ENCODE data around the gene NR1D2. TPM values are rescaled to one million over a fixed set of nuclear protein-coding genes. Genes with fewer than 3 reads are reported as not detected.

NR1D2 gene
- total RNA-seq, 1 experiment from 2014 or later: 9.5 TPM

DNA sequence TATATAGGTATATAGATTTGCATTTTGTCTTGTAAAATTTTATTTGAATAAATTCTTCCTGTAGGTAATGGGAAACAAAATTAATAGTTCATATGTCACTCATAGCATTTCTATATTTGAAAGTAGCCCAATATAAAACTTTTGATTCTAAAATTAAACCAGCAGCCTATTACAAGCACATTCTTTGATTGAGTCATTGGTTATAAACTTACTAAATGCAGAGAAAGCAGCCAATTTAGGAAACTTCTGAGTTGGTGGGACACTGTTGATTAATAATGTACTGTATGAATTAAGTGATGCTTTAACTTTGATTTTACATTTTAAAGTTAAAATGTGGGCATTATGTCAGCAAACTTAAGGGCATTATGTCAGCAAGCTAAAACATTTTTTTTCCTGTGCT lies 34.5 kb downstream of the NR1D2 start:
- no peaks in the 10 kb centered on the region for H3K27me3 ChIP-seq (ENCODE audit: control insufficient read depth, insufficient read depth, low read length)
- no TSS peak for BruUV-seq (replicated peaks)
- H3K27ac ChIP-seq (ENCODE audit: low read length): no peak overlapping the region
- no peaks in the 10 kb centered on the region; the same call in 1 of the 2 replicates for H3K9me3 ChIP-seq (ENCODE audit: control insufficient read depth, insufficient read depth, low read depth, low read length)
- in situ Hi-C loops (cut with HindIII; ENCODE audit: low pct_unique_long_range_greater_than_20kb, low sequenced_read_pairs) (no loop called here), intact Hi-C loops (cut with micrococcal nuclease; ENCODE audit: unreplicated experiment) (no loop called here)
- TF ChIP-seq TCF7L2 (IDR thresholded peaks at IDR 0.05; ENCODE audit: low read depth, low read length): no peak
- H3K4me3 ChIP-seq (ENCODE audit: low read depth in 2 of 2, low read length in 2 of 2): no peak overlapping the region
- ATAC-seq (no peak), DNase-seq (ENCODE audit: low read depth, low spot score) (no peak)
- ChIA-PET CTCF (no interaction called here), POLR2A (no interaction called here)
- H3K36me3 ChIP-seq (ENCODE audit: control insufficient read depth, insufficient read depth, low read length): no peaks in the 10 kb centered on the region; the same call in 1 of the 2 replicates
- no peaks in the 10 kb centered on the region; the same call in 1 of the 2 replicates for H3K4me1 ChIP-seq (ENCODE audit: control insufficient read depth, insufficient read depth, low read length)

GRCh38 chr3:23981136-23981535 lies 36.0 kb downstream of the NR1D2 start:
- no TSS peak for BruUV-seq (replicated peaks)
- Histone ChIP-seq H3K4me3 (ENCODE audit: low read depth in 2 of 2, low read length in 2 of 2) (no peak overlapping the region), H3K27ac (ENCODE audit: low read length) (no peak overlapping the region), H3K9me3 (ENCODE audit: control insufficient read depth, insufficient read depth, low read depth, low read length) (no peaks in the 10 kb centered on the region), H3K36me3 (ENCODE audit: control insufficient read depth, insufficient read depth, low read length) (no peaks in the 10 kb centered on the region; the same call in 1 of the 2 replicates), H3K4me1 (ENCODE audit: control insufficient read depth, insufficient read depth, low read length) (no peaks in the 10 kb centered on the region; the same call in 1 of the 2 replicates), H3K27me3 (ENCODE audit: control insufficient read depth, insufficient read depth, low read length) (no peaks in the 10 kb centered on the region)
- CTCF ChIA-PET: no interaction called here
- no peak for TF ChIP-seq SIN3A (IDR thresholded peaks at IDR 0.05; ENCODE audit: borderline replicate concordance, insufficient read depth, low read depth, low read length)
- TF ChIP-seq POLR2AphosphoS5 (IDR thresholded peaks at IDR 0.05; ENCODE audit: low read depth, low read length): no peak
- TF ChIP-seq TCF7L2 (IDR thresholded peaks at IDR 0.05; ENCODE audit: low read depth, low read length): no peak
- TF ChIP-seq CTCF (IDR thresholded peaks at IDR 0.05): no peak
- TF ChIP-seq, protein P1, sequence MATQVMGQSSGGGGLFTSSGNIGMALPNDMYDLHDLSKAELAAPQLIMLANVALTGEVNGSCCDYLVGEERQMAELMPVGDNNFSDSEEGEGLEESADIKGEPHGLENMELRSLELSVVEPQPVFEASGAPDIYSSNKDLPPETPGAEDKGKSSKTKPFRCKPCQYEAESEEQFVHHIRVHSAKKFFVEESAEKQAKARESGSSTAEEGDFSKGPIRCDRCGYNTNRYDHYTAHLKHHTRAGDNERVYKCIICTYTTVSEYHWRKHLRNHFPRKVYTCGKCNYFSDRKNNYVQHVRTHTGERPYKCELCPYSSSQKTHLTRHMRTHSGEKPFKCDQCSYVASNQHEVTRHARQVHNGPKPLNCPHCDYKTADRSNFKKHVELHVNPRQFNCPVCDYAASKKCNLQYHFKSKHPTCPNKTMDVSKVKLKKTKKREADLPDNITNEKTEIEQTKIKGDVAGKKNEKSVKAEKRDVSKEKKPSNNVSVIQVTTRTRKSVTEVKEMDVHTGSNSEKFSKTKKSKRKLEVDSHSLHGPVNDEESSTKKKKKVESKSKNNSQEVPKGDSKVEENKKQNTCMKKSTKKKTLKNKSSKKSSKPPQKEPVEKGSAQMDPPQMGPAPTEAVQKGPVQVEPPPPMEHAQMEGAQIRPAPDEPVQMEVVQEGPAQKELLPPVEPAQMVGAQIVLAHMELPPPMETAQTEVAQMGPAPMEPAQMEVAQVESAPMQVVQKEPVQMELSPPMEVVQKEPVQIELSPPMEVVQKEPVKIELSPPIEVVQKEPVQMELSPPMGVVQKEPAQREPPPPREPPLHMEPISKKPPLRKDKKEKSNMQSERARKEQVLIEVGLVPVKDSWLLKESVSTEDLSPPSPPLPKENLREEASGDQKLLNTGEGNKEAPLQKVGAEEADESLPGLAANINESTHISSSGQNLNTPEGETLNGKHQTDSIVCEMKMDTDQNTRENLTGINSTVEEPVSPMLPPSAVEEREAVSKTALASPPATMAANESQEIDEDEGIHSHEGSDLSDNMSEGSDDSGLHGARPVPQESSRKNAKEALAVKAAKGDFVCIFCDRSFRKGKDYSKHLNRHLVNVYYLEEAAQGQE (IDR thresholded peaks at IDR 0.05; ENCODE audit: insufficient read depth in 1 of 2, low read depth in 2 of 2, low read length in 1 of 2): no peak
- intact Hi-C loops (cut with micrococcal nuclease; ENCODE audit: unreplicated experiment): no loop called here
- ATAC-seq (no peak), DNase-seq (ENCODE audit: low read depth, low spot score) (no peak)
- POLR2A ChIA-PET: no interaction called here
- in situ Hi-C loops (cut with HindIII; ENCODE audit: low pct_unique_long_range_greater_than_20kb, low sequenced_read_pairs): no loop called here

DNA sequence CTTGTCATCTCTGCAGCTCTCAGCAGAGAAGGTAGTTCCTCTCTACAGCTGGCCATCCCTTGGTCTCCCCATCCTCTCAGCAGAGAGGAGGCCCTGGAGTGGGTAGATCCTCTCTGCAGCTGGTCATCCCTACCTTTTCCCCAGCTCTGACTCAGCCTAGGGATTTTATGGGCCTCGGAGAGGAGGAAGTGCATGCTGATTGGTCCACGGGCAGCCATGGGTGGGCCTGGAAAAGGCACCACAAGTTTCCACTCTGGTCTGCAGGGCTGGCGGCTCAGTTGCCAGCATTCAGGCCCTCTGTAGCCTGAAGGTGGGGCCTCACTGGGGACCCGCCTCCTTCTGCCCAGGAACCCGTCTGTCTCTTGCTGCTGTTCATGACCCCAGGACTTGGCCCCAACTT lies 36.9 kb downstream of the NR1D2 start:
- TF ChIP-seq CTCF (IDR thresholded peaks at IDR 0.05) (no peak), TCF7L2 (IDR thresholded peaks at IDR 0.05; ENCODE audit: low read depth, low read length) (no peak), POLR2AphosphoS5 (IDR thresholded peaks at IDR 0.05; ENCODE audit: low read depth, low read length) (no peak), SIN3A (IDR thresholded peaks at IDR 0.05; ENCODE audit: borderline replicate concordance, insufficient read depth, low read depth, low read length) (no peak)
- TF ChIP-seq, protein P1 (IDR thresholded peaks at IDR 0.05; ENCODE audit: insufficient read depth in 1 of 2, low read depth in 2 of 2, low read length in 1 of 2): no peak
- intact Hi-C loops (cut with micrococcal nuclease; ENCODE audit: unreplicated experiment) (no loop called here), in situ Hi-C loops (cut with HindIII; ENCODE audit: low pct_unique_long_range_greater_than_20kb, low sequenced_read_pairs) (no loop called here)
- DNase-seq (ENCODE audit: low read depth, low spot score) (no peak), ATAC-seq (peak; percentile 70; the same call in 1 of the 2 replicates)
- BruUV-seq (replicated peaks): no TSS peak
- H3K4me3 ChIP-seq (ENCODE audit: low read depth in 2 of 2, low read length in 2 of 2): no peak overlapping the region
- CTCF ChIA-PET: no interaction called here
- H3K4me1 ChIP-seq (ENCODE audit: control insufficient read depth, insufficient read depth, low read length): no peaks in the 10 kb centered on the region; the same call in 1 of the 2 replicates
- H3K27me3 ChIP-seq (ENCODE audit: control insufficient read depth, insufficient read depth, low read length): no peaks in the 10 kb centered on the region
- H3K36me3 ChIP-seq (ENCODE audit: control insufficient read depth, insufficient read depth, low read length): no peaks in the 10 kb centered on the region; the same call in 1 of the 2 replicates
- POLR2A ChIA-PET: no interaction called here
- no peaks in the 10 kb centered on the region for H3K9me3 ChIP-seq (ENCODE audit: control insufficient read depth, insufficient read depth, low read depth, low read length)
- H3K27ac ChIP-seq (ENCODE audit: low read length): no peak overlapping the region
